Tibial artery (tissue), 4 donors: ENCODE results near the gene CARD19.

Experiments used
- DNase-seq, 2 donors: peaks; one replicate each; pipeline ENCODE4 v3.0.0-alpha.2; 2019
- H3K27ac ChIP-seq, 2 donors: fragments of 200-600 bp; sonication (generic) in 1 of 2; 1 replicate in 1 of 2; 2 replicates in 1 of 2; pipeline ENCODE4 v1.5.1; 2018 to 2019; ENCODE audit warnings: mild to moderate bottlenecking in 1 of 2
- H3K27me3 ChIP-seq, 2 donors: fragments of 200-600 bp; sonication (generic) in 1 of 2; one replicate each; pipeline versions ENCODE4 v1.5.1 to v1.6.0; 2016 to 2019
- H3K36me3 ChIP-seq, 3 donors: fragments of 200-600 bp; sonication (generic) in 2 of 3; one replicate each; pipeline ENCODE4 v1.5.1; 2016 to 2019; ENCODE audit warnings: mild to moderate bottlenecking in 2 of 3
- H3K4me1 ChIP-seq, 4 donors: fragments of 200-600 bp; sonication (generic) in 2 of 4; 1 replicate in 3 of 4; 2 replicates in 1 of 4; pipeline ENCODE4 v1.5.1; 2016 to 2019
- H3K4me3 ChIP-seq, 2 donors: fragments of 200-600 bp; sonication (generic) in 1 of 2; 1 replicate in 1 of 2; 2 replicates in 1 of 2; pipeline ENCODE4 v1.5.1; 2018 to 2019; ENCODE audit warnings: mild to moderate bottlenecking in 2 of 2
- H3K9me3 ChIP-seq, 3 donors: fragments of 200-600 bp; sonication (generic) in 1 of 3; one replicate each; pipeline ENCODE4 v1.5.1; 2016 to 2019
- CTCF ChIP-seq, 2 experiments: fragments of 200-600 bp in 1 of 2; fragments of 450-650 bp in 1 of 2; IDR thresholded peaks; one replicate each; pipeline ENCODE4 v1.5.1; 2017 to 2019; ENCODE audit warnings: antibody characterized with exemption in 2 of 2, mild to moderate bottlenecking in 1 of 2, moderate library complexity in 1 of 2
- intact Hi-C: fragments of 100-400 bp; cut with DNase I; formaldehyde crosslinking; loops from one replicate; pipeline ENCODE4 v1.15.0; 2023; ENCODE audit warnings: low total_unique reads

Gene CARD19

GRCh38 chr9:93147632-93148031, 51.6 kb downstream of the CARD19 start:
- no peaks in the 10 kb centered on the region for H3K9me3 ChIP-seq
- H3K27me3 ChIP-seq: no peaks in the 10 kb centered on the region
- no peak for TF ChIP-seq CTCF (IDR thresholded peaks at IDR 0.05)

GRCh38 chr9:93148721-93149120, 52.7 kb downstream of the CARD19 start:
- Histone ChIP-seq H3K27ac (no peak overlapping the region), H3K4me3 (no peak overlapping the region), H3K9me3 (no peaks in the 10 kb centered on the region), H3K27me3 (no peaks in the 10 kb centered on the region), H3K36me3 (no peaks in the 10 kb centered on the region), H3K4me1 (peaks cover 0 to 11% (median 9%) of the 10 kb centered on the region in 4 donors)
- intact Hi-C loops: no loop called here
- no peak for DNase-seq
- TF ChIP-seq CTCF (IDR thresholded peaks at IDR 0.05): no peak

More at GRCh38 chr9:93147632-93148031, 51.6 kb downstream of the CARD19 start:
- Histone ChIP-seq H3K4me1 (peaks cover 0 to 17% (median 11%) of the 10 kb centered on the region in 4 donors), H3K27ac (no peak overlapping the region), H3K36me3 (no peaks in the 10 kb centered on the region), H3K4me3 (no peak overlapping the region)
- intact Hi-C loops: no loop called here
- no peak for DNase-seq

GRCh38 chr9:93149361-93149760, 53.3 kb downstream of the CARD19 start:
- Histone ChIP-seq H3K9me3 (no peaks in the 10 kb centered on the region), H3K27me3 (no peaks in the 10 kb centered on the region), H3K4me3 (no peak overlapping the region), H3K27ac (no peak overlapping the region), H3K4me1 (peaks cover 0 to 4% (median 2%) of the 10 kb centered on the region in 4 donors), H3K36me3 (no peaks in the 10 kb centered on the region)
- no peak for TF ChIP-seq CTCF (IDR thresholded peaks at IDR 0.05)
- intact Hi-C loops: no loop called here
- no peak for DNase-seq

GRCh38 chr9:93151097-93151784, 55.2 kb downstream of the CARD19 start:
- DNase-seq: no peak
- no peaks in the 10 kb centered on the region for H3K27me3 ChIP-seq
- no peak overlapping the region for H3K27ac ChIP-seq
- H3K9me3 ChIP-seq: no peaks in the 10 kb centered on the region
- intact Hi-C loops: no loop called here
- no peaks in the 10 kb centered on the region for H3K36me3 ChIP-seq
- no peak overlapping the region for H3K4me3 ChIP-seq
- TF ChIP-seq CTCF (IDR thresholded peaks at IDR 0.05): no peak
- no peaks in the 10 kb centered on the region for H3K4me1 ChIP-seq

GRCh38 chr9:93154293-93154903, 58.4 kb downstream of the CARD19 start:
- no peak overlapping the region for H3K4me3 ChIP-seq
- TF ChIP-seq CTCF (IDR thresholded peaks at IDR 0.05): peak; percentile 19
- H3K27me3 ChIP-seq: no peaks in the 10 kb centered on the region
- no peak overlapping the region for H3K27ac ChIP-seq
- intact Hi-C loops: no loop called here
- no peak for DNase-seq
- H3K36me3 ChIP-seq: no peaks in the 10 kb centered on the region
- H3K4me1 ChIP-seq: no peaks in the 10 kb centered on the region
- H3K9me3 ChIP-seq: no peaks in the 10 kb centered on the region
